CD4-positive, alpha-beta T cell (primary cell): Measurements from ENCODE around the gene SORBS1. TPM values are rescaled to one million over a fixed set of nuclear protein-coding genes. Genes with fewer than 3 reads are reported as not detected.

Experiments used
- ATAC-seq: fragments of 200-7000 bp; cut with Tn5 transposase; one replicate; pipeline ENCODE4 v1.10.0; 2022; ENCODE audit warnings: mild to moderate bottlenecking; ENCODE audit not compliant: poor library complexity
- CTCF ChIA-PET: fragments of 350-600 bp; sonication (Branson Sonifier 250); formaldehyde crosslinking; loops from one replicate; lab custom pipeline; 2021; ENCODE audit warnings: antibody characterized with exemption, inconsistent platforms; lab: Charles Lee
- POLR2A ChIA-PET: fragments of 350-600 bp; sonication (Branson Sonifier 250); formaldehyde crosslinking; loops from one replicate; lab custom pipeline; 2021; ENCODE audit warnings: antibody characterized with exemption, inconsistent platforms; lab: Charles Lee
- DNase-seq, 14 experiments: peaks; one replicate each; pipeline ENCODE4 v3.0.0-alpha.2; 2013 to 2020; ENCODE audit warnings: mixed read lengths in 2 of 14
- H3K27ac ChIP-seq, 2 donors: one replicate each; pipeline versions ENCODE4 v1.5.1 to v1.7.0; 2013; ENCODE audit warnings: low read length in 2 of 2, low read depth in 1 of 2, mild to moderate bottlenecking in 1 of 2
- H3K27me3 ChIP-seq, 2 experiments: 1 replicate in 1 of 2; 2 replicates in 1 of 2; pipeline versions ENCODE4 v1.6.1 to v1.7.0; 2013; ENCODE audit warnings: low read length in 2 of 2, control low read depth in 1 of 2, mild to moderate bottlenecking in 1 of 2, moderate library complexity in 1 of 2; ENCODE audit not compliant: insufficient read depth in 2 of 2, control insufficient read depth in 1 of 2
- H3K36me3 ChIP-seq: one replicate; pipeline ENCODE4 v1.6.1; 2013; ENCODE audit warnings: low read length, control low read depth; ENCODE audit not compliant: insufficient read depth
- H3K4me1 ChIP-seq: one replicate; pipeline ENCODE4 v1.6.1; 2013; ENCODE audit warnings: low read length, control low read depth; ENCODE audit not compliant: insufficient read depth
- H3K4me3 ChIP-seq: one replicate; pipeline ENCODE4 v1.5.1; 2013; ENCODE audit warnings: mild to moderate bottlenecking, low read length, moderate library complexity
- H3K9me3 ChIP-seq, 2 experiments: 1 replicate in 1 of 2; 2 replicates in 1 of 2; pipeline versions ENCODE4 v1.6.1 to v1.7.0; 2013; ENCODE audit warnings: low read length in 2 of 2, mild to moderate bottlenecking in 2 of 2, control low read depth in 1 of 2, moderate library complexity in 1 of 2; ENCODE audit not compliant: control insufficient read depth in 1 of 2, insufficient read depth in 1 of 2
- H3K27ac Mint-ChIP-seq: one replicate; pipeline ENCODE4 v1.8.0; 2020; ENCODE audit warnings: mixed read lengths
- H3K27me3 Mint-ChIP-seq: one replicate; pipeline ENCODE4 v1.8.0; 2021; ENCODE audit warnings: mixed read lengths
- H3K36me3 Mint-ChIP-seq: one replicate; pipeline ENCODE4 v1.8.0; 2021; ENCODE audit warnings: low read depth, mixed read lengths
- H3K4me1 Mint-ChIP-seq: one replicate; pipeline ENCODE4 v1.8.0; 2021; ENCODE audit warnings: low read depth, mixed read lengths
- H3K4me3 Mint-ChIP-seq: one replicate; pipeline ENCODE4 v1.8.0; 2020; ENCODE audit warnings: mild to moderate bottlenecking, mixed read lengths
- H3K9me3 Mint-ChIP-seq: one replicate; pipeline ENCODE4 v1.8.0; 2020; ENCODE audit warnings: mixed read lengths
- CTCF ChIP-seq: fragments of 200-600 bp; IDR thresholded peaks from one replicate; pipeline ENCODE4 v1.8.0; 2022; ENCODE audit warnings: antibody characterized with exemption, mild to moderate bottlenecking
- intact Hi-C, 2 experiments: fragments of 100-400 bp; cut with DNase I in 1 of 2; cut with micrococcal nuclease in 1 of 2; formaldehyde crosslinking; loops; one replicate each; pipeline versions ENCODE4 v1.15.1 to v1.9.0; 2023 to 2025; cut with DNase I, micrococcal nuclease
- total RNA-seq, 174 experiments: library from RNA in 2 of 174; stranded (reverse) in 2 of 174; gene quantifications; one replicate each; pipeline ENCODE4 v1.2.3 and lab custom pipeline; 2021 to 2026

SORBS1 gene
- total RNA-seq, 2 experiments from 2014 or later = 1.4 to 1.8 TPM

- Mint-ChIP-seq H3K36me3 (no peaks in the 10 kb centered on the region), H3K27me3 (no peaks in the 10 kb centered on the region), H3K4me3 (no peak overlapping the region), H3K9me3 (no peaks in the 10 kb centered on the region), H3K4me1 (no peaks in the 10 kb centered on the region), H3K27ac (no peak overlapping the region)
- DNase-seq (no peak), ATAC-seq (no peak)
- Histone ChIP-seq H3K4me3 (no peak overlapping the region), H3K4me1 (no peaks in the 10 kb centered on the region), H3K36me3 (no peaks in the 10 kb centered on the region), H3K9me3 (no peaks in the 10 kb centered on the region), H3K27ac (no peak overlapping the region), H3K27me3 (peaks cover 0 to 3% of the 10 kb centered on the region in 2 experiments)
- no peak for TF ChIP-seq CTCF
- intact Hi-C loops = no loop called here
- CTCF ChIA-PET = no interaction called here
- POLR2A ChIA-PET = no interaction called here
These were observed 64.8 kb downstream of the SORBS1 start for GRCh38 chr10:95496246-95496911.

- TF ChIP-seq CTCF = no peak
- Mint-ChIP-seq H3K9me3 (no peaks in the 10 kb centered on the region), H3K36me3 (no peaks in the 10 kb centered on the region), H3K27ac (no peak overlapping the region), H3K4me1 (no peaks in the 10 kb centered on the region), H3K4me3 (no peak overlapping the region), H3K27me3 (no peaks in the 10 kb centered on the region)
- ChIA-PET CTCF (interaction anchor here (0.7 kb wide), 1 partner anchor 119 kb away, joined by 3 read pairs; no protein-coding TSS in a partner anchor), POLR2A (no interaction called here)
- no peak overlapping the region for H3K4me3 ChIP-seq
- no peaks in the 10 kb centered on the region for H3K4me1 ChIP-seq
- intact Hi-C loops = no loop called here
- H3K36me3 ChIP-seq = no peaks in the 10 kb centered on the region
- H3K27ac ChIP-seq = no peak overlapping the region
- no peaks in the 10 kb centered on the region for H3K9me3 ChIP-seq
- no peak for DNase-seq
- no peak for ATAC-seq
- peaks cover 0 to 3% of the 10 kb centered on the region in 2 experiments for H3K27me3 ChIP-seq
These were observed 67.3 kb downstream of the SORBS1 start for GRCh38 chr10:95493862-95494261.

DNA sequence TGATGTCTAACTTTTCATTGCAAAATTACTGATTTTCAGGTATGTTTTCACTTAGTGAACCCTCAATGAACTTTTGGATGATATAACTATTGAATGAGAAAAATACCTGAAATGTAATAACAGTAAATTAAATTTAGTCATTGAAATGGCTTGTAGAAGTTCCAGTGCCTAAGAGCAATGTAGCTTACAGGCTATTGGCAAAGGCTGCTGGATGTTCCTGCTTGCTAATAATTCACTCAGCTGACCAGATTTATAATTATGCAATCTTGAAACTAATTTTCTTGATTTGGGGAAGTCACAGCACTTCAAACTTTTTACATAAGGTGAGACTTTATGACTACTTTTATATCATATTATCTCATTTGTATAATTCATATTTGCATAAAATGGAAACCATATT, 73.2 kb downstream of the SORBS1 start:
- no peaks in the 10 kb centered on the region for H3K27me3 ChIP-seq
- H3K27ac Mint-ChIP-seq = no peak overlapping the region
- no peak for DNase-seq
- no peak overlapping the region for H3K27ac ChIP-seq
- no peaks in the 10 kb centered on the region for H3K36me3 ChIP-seq
- H3K4me3 Mint-ChIP-seq = no peak overlapping the region
- H3K4me1 Mint-ChIP-seq = no peaks in the 10 kb centered on the region
- no peak for TF ChIP-seq CTCF
- H3K4me1 ChIP-seq = no peaks in the 10 kb centered on the region
- H3K36me3 Mint-ChIP-seq = no peaks in the 10 kb centered on the region
- no peaks in the 10 kb centered on the region for H3K9me3 Mint-ChIP-seq
- intact Hi-C loops = no loop called here
- POLR2A ChIA-PET = no interaction called here
- H3K27me3 Mint-ChIP-seq = no peaks in the 10 kb centered on the region
- CTCF ChIA-PET = no interaction called here
- H3K9me3 ChIP-seq = no peaks in the 10 kb centered on the region
- ATAC-seq = no peak
- no peak overlapping the region for H3K4me3 ChIP-seq
